GM23338 (cell line): ENCODE data around the gene SFRP4. TPM values are rescaled to one million over a fixed set of nuclear protein-coding genes. Genes with fewer than 3 reads are reported as not detected.
A peak's percentile ranks its signal among the peaks of the same experiment; 100 is the strongest.

ENCODE experiments used
- ATAC-seq: fragments of 200-7000 bp; cut with Tn5 transposase; 3 replicates; pipeline ENCODE4 v1.9.1; 2020
- DNase-seq: peaks from one replicate; pipeline ENCODE4 v3.0.0-alpha.2; 2015; ENCODE audit warnings: low spot score
- H2AFZ ChIP-seq: fragments of 200-600 bp; sonication (generic); 2 replicates; pipeline ENCODE4 v1.8.0; 2016; ENCODE audit warnings: antibody characterized with exemption, mild to moderate bottlenecking, moderate library complexity
- H3F3A ChIP-seq: fragments of 200-600 bp; sonication (generic); replicated peaks from 2 replicates; pipeline ENCODE4 v1.8.0; 2017; ENCODE audit warnings: antibody characterized with exemption, mixed run types, low read depth
- H3K27ac ChIP-seq: fragments of 200-600 bp; sonication (generic); 2 replicates; pipeline ENCODE4 v1.6.1; 2016; ENCODE audit warnings: low read depth
- H3K27me3 ChIP-seq: fragments of 200-600 bp; sonication (generic); 2 replicates; pipeline ENCODE4 v1.8.0; 2016; ENCODE audit warnings: mild to moderate bottlenecking, mixed run types, moderate library complexity; ENCODE audit not compliant: insufficient read depth
- H3K36me3 ChIP-seq: fragments of 200-600 bp; sonication (generic); 2 replicates; pipeline ENCODE4 v1.8.0; 2016; ENCODE audit warnings: mild to moderate bottlenecking; ENCODE audit not compliant: insufficient read depth
- H3K4me1 ChIP-seq: fragments of 200-600 bp; sonication (generic); 2 replicates; pipeline ENCODE4 v1.8.0; 2016; ENCODE audit warnings: mild to moderate bottlenecking, moderate library complexity; ENCODE audit not compliant: insufficient read depth
- H3K4me2 ChIP-seq: fragments of 200-600 bp; sonication (generic); 2 replicates; pipeline ENCODE4 v1.7.1; 2017; ENCODE audit warnings: mixed run types
- H3K4me3 ChIP-seq: fragments of 200-600 bp; sonication (generic); 2 replicates; pipeline ENCODE4 v1.6.1; 2016; ENCODE audit warnings: mixed run types
- H3K79me2 ChIP-seq: fragments of 200-600 bp; sonication (generic); replicated peaks from 2 replicates; pipeline ENCODE4 v1.8.0; 2017; ENCODE audit warnings: mild to moderate bottlenecking; ENCODE audit not compliant: insufficient read depth
- H3K9me2 ChIP-seq: fragments of 200-600 bp; sonication (generic); 2 replicates; pipeline ENCODE4 v1.8.0; 2017; ENCODE audit not compliant: insufficient read depth
- H4K20me1 ChIP-seq: fragments of 200-600 bp; sonication (generic); replicated peaks from 2 replicates; pipeline ENCODE4 v1.8.0; 2017; ENCODE audit warnings: mild to moderate bottlenecking; ENCODE audit not compliant: insufficient read depth
- H3K27ac Mint-ChIP-seq: 2 replicates; pipeline ENCODE4 v1.8.0; 2020; ENCODE audit warnings: inconsistent platforms, mild to moderate bottlenecking, moderate library complexity, mixed read lengths
- H3K27me3 Mint-ChIP-seq: 3 replicates; pipeline ENCODE4 v1.8.0; 2022; ENCODE audit warnings: low read depth, mild to moderate bottlenecking, moderate library complexity, mixed read lengths, inconsistent platforms; ENCODE audit not compliant: insufficient read depth, poor library complexity
- H3K36me3 Mint-ChIP-seq: 3 replicates; pipeline ENCODE4 v1.8.0; 2021; ENCODE audit warnings: low read depth, mild to moderate bottlenecking, inconsistent platforms, moderate library complexity, mixed read lengths
- H3K4me1 Mint-ChIP-seq: 3 replicates; pipeline ENCODE4 v1.8.0; 2020; ENCODE audit warnings: mild to moderate bottlenecking, inconsistent platforms, mixed read lengths
- H3K4me3 Mint-ChIP-seq: 3 replicates; pipeline ENCODE4 v1.8.0; 2021; ENCODE audit warnings: moderate library complexity, mild to moderate bottlenecking, inconsistent platforms, mixed read lengths
- H3K9me3 Mint-ChIP-seq: 3 replicates; pipeline ENCODE4 v1.8.0; 2020; ENCODE audit warnings: moderate library complexity, mild to moderate bottlenecking, inconsistent platforms, mixed read lengths
- CREB1 ChIP-seq: fragments of 250-450 bp; sonication (Bioruptor Pico); IDR thresholded peaks from 2 replicates; pipeline ENCODE4 v1.5.0; 2020; ENCODE audit warnings: low read depth, mild to moderate bottlenecking, moderate library complexity
- JUNB ChIP-seq: IDR thresholded peaks from one replicate; pipeline ENCODE4 v1.6.1; 2016; ENCODE audit warnings: antibody characterized with exemption; ENCODE audit not compliant: unreplicated experiment
- NANOG ChIP-seq: IDR thresholded peaks from 2 replicates; pipeline ENCODE4 v1.6.1; 2016; ENCODE audit warnings: antibody characterized with exemption, borderline replicate concordance
- long read RNA-seq: library from polyadenylated mRNA; unstranded; transcript quantifications from one replicate; pipeline ENCODE4 v2.0.0, GENCODE V29; 2020; ENCODE audit not compliant: unreplicated experiment
- polyA plus RNA-seq: library from polyadenylated mRNA; unstranded; fragments of >200 nt; fragmentation: Nextera tagmentation; extraction: Ambion mirVana; gene quantifications from 2 replicates; pipeline ENCODE4 v1.2.1, GENCODE V29; 2016
- total RNA-seq: library from RNA; depleted of rRNA; stranded (reverse); fragments of >200 nt; shearing (Covaris generic); gene quantifications from 2 replicates; pipeline ENCODE4 v1.2.3, GENCODE V29; 2014; rRNA removed
- TF ChIP-seq, protein P1 (sequence below): fragments of 250-450 bp; sonication (Bioruptor Pico); IDR thresholded peaks from 2 replicates; pipeline ENCODE4 v1.5.0; 2020; ENCODE audit warnings: mild to moderate bottlenecking, moderate library complexity
- TF ChIP-seq, protein P2 (sequence below): IDR thresholded peaks from one replicate; pipeline ENCODE4 v1.6.1; 2018; ENCODE audit warnings: antibody characterized with exemption; ENCODE audit not compliant: unreplicated experiment
- TF ChIP-seq, protein P3 (sequence below), 2 experiments: fragments of 200-600 bp in 1 of 2; sonication (generic) in 1 of 2; conservative IDR thresholded peaks; 2 replicates each; pipeline versions ENCODE4 v1.5.1 to v1.6.1; 2016 to 2017; ENCODE audit warnings: antibody characterized with exemption in 2 of 2, low read depth in 2 of 2, mild to moderate bottlenecking in 2 of 2, moderate library complexity in 1 of 2

The SFRP4 gene
- not detected in 2 replicates for total RNA-seq
- not detected in 2 replicates for polyA plus RNA-seq
- long read RNA-seq, result 0 reads

DNA sequence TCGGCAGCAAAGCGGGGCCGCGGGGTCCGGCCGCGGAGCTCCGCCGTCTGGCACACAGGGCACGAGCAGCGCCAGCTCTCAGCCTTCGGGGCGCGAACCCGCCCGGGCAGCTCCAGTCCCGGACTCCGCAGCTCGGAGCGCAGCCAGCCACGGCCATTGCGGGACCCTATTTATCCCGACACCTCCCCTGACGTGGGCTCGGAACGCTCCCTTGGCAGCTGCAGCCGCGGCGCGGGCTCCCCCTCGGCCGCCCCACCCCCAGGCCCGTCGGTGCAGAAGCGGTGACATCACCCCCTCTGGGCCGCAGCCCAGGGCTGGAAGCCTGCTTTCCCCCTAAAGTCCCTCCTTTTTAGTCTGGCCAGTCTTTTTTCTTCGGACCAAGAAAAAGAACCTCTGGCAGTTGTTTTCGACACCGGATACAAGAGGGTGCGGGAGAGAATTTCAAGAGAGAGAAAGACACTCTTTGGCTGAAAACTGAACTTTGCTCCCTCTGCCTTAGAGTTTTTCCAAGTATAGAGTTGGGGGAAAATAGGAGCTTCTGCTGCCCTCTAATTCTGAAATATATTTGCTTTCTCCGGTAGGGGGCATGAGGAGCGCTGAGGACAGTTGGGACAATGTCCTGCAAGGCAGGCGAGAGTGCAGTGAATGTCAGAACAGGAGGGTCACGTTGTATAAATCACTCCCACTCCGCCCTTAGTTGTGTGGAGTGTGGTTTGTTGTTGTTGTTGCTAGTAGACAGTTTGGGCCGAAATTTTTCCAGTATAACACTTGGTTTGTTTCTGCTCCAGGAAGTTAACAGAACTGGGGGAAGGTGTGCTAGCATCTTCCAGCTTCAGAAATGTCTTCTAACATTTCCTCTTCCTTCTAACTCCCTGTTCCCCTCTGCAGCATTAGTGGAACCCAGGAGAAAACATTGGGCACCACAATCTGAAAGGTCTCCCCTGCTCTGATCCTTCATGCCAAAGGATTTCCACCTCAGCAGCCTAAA, at the start of gene SFRP4:
Gene SFRP4, minus strand, starts transcription at position 145 of the 988 bp plus-strand sequence. CDS start 280 bp downstream, outside the sequence.
- H4K20me1 ChIP-seq, result 0 out of 2 replicates have a peak, but pooled peaks cover 4% of the 10 kb centered on the region
- no peaks in the 10 kb centered on the region for H3K36me3 Mint-ChIP-seq
- TF ChIP-seq, protein P1, sequence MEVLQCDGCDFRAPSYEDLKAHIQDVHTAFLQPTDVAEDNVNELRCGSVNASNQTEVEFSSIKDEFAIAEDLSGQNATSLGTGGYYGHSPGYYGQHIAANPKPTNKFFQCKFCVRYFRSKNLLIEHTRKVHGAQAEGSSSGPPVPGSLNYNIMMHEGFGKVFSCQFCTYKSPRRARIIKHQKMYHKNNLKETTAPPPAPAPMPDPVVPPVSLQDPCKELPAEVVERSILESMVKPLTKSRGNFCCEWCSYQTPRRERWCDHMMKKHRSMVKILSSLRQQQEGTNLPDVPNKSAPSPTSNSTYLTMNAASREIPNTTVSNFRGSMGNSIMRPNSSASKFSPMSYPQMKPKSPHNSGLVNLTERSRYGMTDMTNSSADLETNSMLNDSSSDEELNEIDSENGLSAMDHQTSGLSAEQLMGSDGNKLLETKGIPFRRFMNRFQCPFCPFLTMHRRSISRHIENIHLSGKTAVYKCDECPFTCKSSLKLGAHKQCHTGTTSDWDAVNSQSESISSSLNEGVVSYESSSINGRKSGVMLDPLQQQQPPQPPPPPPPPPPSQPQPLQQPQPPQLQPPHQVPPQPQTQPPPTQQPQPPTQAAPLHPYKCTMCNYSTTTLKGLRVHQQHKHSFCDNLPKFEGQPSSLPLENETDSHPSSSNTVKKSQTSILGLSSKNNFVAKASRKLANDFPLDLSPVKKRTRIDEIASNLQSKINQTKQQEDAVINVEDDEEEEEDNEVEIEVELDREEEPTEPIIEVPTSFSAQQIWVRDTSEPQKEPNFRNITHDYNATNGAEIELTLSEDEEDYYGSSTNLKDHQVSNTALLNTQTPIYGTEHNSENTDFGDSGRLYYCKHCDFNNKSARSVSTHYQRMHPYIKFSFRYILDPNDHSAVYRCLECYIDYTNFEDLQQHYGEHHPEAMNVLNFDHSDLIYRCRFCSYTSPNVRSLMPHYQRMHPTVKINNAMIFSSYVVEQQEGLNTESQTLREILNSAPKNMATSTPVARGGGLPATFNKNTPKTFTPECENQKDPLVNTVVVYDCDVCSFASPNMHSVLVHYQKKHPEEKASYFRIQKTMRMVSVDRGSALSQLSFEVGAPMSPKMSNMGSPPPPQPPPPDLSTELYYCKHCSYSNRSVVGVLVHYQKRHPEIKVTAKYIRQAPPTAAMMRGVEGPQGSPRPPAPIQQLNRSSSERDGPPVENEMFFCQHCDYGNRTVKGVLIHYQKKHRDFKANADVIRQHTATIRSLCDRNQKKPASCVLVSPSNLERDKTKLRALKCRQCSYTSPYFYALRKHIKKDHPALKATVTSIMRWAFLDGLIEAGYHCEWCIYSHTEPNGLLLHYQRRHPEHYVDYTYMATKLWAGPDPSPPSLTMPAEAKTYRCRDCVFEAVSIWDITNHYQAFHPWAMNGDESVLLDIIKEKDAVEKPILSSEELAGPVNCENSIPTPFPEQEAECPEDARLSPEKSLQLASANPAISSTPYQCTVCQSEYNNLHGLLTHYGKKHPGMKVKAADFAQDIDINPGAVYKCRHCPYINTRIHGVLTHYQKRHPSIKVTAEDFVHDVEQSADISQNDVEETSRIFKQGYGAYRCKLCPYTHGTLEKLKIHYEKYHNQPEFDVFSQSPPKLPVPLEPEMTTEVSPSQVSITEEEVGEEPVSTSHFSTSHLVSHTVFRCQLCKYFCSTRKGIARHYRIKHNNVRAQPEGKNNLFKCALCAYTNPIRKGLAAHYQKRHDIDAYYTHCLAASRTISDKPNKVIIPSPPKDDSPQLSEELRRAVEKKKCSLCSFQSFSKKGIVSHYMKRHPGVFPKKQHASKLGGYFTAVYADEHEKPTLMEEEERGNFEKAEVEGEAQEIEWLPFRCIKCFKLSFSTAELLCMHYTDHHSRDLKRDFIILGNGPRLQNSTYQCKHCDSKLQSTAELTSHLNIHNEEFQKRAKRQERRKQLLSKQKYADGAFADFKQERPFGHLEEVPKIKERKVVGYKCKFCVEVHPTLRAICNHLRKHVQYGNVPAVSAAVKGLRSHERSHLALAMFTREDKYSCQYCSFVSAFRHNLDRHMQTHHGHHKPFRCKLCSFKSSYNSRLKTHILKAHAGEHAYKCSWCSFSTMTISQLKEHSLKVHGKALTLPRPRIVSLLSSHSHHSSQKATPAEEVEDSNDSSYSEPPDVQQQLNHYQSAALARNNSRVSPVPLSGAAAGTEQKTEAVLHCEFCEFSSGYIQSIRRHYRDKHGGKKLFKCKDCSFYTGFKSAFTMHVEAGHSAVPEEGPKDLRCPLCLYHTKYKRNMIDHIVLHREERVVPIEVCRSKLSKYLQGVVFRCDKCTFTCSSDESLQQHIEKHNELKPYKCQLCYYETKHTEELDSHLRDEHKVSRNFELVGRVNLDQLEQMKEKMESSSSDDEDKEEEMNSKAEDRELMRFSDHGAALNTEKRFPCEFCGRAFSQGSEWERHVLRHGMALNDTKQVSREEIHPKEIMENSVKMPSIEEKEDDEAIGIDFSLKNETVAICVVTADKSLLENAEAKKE, result no peak
- TF ChIP-seq JUNB (no peak), NANOG (no peak), CREB1 (peak; percentile 35)
- TF ChIP-seq, protein P2, sequence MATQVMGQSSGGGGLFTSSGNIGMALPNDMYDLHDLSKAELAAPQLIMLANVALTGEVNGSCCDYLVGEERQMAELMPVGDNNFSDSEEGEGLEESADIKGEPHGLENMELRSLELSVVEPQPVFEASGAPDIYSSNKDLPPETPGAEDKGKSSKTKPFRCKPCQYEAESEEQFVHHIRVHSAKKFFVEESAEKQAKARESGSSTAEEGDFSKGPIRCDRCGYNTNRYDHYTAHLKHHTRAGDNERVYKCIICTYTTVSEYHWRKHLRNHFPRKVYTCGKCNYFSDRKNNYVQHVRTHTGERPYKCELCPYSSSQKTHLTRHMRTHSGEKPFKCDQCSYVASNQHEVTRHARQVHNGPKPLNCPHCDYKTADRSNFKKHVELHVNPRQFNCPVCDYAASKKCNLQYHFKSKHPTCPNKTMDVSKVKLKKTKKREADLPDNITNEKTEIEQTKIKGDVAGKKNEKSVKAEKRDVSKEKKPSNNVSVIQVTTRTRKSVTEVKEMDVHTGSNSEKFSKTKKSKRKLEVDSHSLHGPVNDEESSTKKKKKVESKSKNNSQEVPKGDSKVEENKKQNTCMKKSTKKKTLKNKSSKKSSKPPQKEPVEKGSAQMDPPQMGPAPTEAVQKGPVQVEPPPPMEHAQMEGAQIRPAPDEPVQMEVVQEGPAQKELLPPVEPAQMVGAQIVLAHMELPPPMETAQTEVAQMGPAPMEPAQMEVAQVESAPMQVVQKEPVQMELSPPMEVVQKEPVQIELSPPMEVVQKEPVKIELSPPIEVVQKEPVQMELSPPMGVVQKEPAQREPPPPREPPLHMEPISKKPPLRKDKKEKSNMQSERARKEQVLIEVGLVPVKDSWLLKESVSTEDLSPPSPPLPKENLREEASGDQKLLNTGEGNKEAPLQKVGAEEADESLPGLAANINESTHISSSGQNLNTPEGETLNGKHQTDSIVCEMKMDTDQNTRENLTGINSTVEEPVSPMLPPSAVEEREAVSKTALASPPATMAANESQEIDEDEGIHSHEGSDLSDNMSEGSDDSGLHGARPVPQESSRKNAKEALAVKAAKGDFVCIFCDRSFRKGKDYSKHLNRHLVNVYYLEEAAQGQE, result no peak
- TF ChIP-seq, protein P3, sequence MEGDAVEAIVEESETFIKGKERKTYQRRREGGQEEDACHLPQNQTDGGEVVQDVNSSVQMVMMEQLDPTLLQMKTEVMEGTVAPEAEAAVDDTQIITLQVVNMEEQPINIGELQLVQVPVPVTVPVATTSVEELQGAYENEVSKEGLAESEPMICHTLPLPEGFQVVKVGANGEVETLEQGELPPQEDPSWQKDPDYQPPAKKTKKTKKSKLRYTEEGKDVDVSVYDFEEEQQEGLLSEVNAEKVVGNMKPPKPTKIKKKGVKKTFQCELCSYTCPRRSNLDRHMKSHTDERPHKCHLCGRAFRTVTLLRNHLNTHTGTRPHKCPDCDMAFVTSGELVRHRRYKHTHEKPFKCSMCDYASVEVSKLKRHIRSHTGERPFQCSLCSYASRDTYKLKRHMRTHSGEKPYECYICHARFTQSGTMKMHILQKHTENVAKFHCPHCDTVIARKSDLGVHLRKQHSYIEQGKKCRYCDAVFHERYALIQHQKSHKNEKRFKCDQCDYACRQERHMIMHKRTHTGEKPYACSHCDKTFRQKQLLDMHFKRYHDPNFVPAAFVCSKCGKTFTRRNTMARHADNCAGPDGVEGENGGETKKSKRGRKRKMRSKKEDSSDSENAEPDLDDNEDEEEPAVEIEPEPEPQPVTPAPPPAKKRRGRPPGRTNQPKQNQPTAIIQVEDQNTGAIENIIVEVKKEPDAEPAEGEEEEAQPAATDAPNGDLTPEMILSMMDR (conservative IDR thresholded peaks at IDR 0.05; ENCODE audit: low read depth in 2 of 2), result peak; percentile 66 to 79
- no peaks in the 10 kb centered on the region for H3F3A ChIP-seq
- H3K79me2 ChIP-seq, result 0 out of 2 replicates have a peak, but pooled peaks cover under 1% of the 10 kb centered on the region
- no peak within 1 kb of the TSS for H3K27ac ChIP-seq
- H3K9me3 Mint-ChIP-seq, result no peaks in the 10 kb centered on the region
- peak; percentile 52 for ATAC-seq
- peak; percentile 84 for DNase-seq
- H3K27me3 ChIP-seq, result peaks cover 69% of the 10 kb centered on the region
- H3K4me3 ChIP-seq, result peak within 1 kb of the TSS; percentile 68
- peak within 1 kb of the TSS; percentile 98 for H2AFZ ChIP-seq
- H3K9me2 ChIP-seq, result 0 out of 2 replicates have a peak, but pooled peaks cover 5% of the 10 kb centered on the region
- H3K4me2 ChIP-seq, result peak within 1 kb of the TSS; percentile 82
- no peak within 1 kb of the TSS for H3K27ac Mint-ChIP-seq
- H3K27me3 Mint-ChIP-seq, result peaks cover 47% of the 10 kb centered on the region
- peaks cover 6% of the 10 kb centered on the region; the same call in 1 of the 2 replicates for H3K4me1 ChIP-seq
- no peaks in the 10 kb centered on the region for H3K36me3 ChIP-seq
- H3K4me1 Mint-ChIP-seq, result peaks cover 15% of the 10 kb centered on the region
- peak within 1 kb of the TSS; percentile 74 for H3K4me3 Mint-ChIP-seq
